ENCODE results near the gene PPARA.
A peak's percentile ranks its signal among the peaks of the same experiment; 100 is the strongest.

PPARA gene

DNA sequence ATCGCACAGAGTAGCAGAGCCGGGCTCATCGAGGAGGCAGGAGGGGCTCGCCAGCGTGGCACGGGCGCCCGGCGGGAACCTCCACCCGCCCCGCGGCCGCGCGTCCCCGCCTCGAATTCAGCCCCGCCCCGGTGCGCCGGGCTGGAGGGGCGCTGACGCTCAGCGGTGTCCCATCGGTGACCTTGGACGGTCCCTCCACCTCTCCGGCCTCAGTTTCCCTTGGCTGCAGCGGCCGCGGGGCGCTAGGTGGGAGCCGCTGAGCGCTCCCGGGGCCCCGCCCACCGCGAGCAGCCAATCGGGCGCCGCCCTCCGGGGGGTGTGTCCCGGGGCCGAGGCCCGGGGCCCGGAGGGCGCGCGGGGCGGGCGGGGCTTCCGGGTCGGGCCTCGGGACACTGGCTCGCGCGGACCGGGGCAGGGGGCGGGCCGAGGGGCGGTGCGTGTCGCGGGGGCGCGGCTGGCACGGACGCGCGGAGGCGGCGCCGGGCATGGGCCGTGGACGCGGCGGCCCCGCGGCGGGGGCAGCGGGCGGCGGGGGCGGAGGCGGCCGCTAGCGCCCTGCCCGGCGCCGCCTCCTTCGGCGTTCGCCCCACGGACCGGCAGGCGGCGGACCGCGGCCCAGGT, at the start of gene PPARA:
PPARA (plus strand) TSS at position 493 of the 621 bp plus-strand sequence. CDS start 47,858 bp downstream, outside the sequence.
- DNase-seq, result peak; percentile 52

GRCh38 chr22:46102159-46102558, 48.2 kb upstream of the PPARA start:
- DNase-seq, result no peak

- DNase-seq, result no peak
Measured at GRCh38 chr22:46102752-46103151, 47.6 kb upstream of the PPARA start.

DNA sequence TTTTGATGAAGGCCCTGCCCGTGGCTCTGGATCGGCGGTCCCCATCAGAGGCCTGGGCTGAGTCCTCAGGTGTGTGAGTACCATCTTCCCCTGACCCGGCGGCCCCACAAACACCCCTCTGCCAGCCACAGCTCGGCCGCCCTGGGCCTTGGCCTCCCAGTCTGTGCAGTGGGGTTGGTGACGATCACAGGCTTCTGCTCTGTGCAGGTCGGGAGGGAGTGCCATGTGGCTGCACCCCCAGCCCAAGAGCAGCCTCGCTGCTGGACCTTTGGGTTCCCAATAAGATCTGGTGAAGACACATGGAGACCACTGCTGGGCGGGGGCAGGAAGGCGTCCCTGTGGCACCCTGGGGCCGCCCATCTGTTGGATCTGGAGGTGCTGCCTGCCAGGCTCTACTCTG, 47.1 kb upstream of the PPARA start:
- no peak for DNase-seq

GRCh38 chr22:46103664-46104063, 46.7 kb upstream of the PPARA start:
- no peak for DNase-seq

DNA sequence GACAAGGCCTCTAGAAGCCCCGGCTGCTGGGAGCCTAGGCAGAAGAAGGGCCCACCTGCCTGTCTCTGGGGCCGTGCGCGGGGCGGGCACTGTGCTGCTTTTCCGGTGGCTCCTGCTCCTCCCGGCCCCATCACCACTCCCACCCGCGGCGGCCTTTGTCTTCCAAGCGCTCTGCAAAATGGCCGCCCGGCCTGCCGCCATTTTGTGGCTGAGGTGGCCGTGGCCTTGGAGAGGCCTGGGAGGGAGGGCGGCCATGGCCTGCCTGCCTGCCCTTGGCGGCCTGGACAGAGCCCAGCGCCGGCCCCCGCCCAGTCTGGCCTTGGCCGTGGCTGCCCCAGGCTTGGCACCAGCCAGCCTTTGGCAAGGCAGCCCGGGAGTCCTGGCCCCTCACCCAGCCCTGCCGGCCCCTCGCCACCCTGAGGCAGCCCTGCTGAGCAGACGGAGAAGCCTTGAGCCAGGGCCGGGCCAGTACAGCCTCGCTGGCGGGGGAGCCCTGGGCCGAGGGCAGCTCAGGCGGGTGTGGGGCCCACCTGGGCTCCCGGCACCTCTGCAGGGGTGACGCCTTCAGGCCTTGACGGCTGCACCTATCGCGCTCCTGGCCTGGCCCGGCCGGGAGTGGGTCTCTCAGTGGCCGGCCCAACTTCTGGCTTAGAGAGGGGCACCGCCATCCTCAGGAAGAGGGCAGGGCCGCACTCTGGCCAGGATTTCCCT, 46.0 kb upstream of the PPARA start:
- no peak for DNase-seq

DNA sequence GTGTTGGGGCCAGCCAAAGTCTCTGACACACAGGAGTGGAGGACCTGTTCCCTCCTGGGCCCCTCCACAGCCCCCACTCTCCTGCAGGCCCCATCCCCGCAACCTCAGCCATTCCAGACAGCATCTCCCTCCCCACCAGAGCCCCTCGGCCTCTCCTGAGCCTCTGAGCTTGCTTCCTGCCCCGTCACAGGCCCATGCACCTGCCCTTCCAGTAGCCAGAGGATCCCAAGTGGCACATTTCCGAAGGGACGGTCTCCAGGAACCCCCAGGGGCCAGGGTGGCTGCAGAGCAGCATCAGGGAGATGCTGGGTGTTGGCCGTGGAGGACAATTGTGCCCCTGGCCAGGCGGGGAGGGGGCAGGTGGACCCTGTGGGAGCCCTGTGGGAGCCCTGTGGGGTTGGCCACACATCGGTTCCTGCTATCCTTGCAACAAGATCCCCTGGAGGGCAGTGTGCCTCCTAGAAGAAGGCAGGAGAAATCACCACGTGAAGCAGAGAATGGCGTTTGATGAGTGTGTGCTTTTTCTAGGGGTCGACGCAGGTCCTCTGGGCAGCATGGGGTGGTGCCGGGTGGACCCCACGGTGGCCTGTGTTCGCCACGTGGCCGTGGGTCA, 45.3 kb upstream of the PPARA start:
- DNase-seq, result no peak

DNA sequence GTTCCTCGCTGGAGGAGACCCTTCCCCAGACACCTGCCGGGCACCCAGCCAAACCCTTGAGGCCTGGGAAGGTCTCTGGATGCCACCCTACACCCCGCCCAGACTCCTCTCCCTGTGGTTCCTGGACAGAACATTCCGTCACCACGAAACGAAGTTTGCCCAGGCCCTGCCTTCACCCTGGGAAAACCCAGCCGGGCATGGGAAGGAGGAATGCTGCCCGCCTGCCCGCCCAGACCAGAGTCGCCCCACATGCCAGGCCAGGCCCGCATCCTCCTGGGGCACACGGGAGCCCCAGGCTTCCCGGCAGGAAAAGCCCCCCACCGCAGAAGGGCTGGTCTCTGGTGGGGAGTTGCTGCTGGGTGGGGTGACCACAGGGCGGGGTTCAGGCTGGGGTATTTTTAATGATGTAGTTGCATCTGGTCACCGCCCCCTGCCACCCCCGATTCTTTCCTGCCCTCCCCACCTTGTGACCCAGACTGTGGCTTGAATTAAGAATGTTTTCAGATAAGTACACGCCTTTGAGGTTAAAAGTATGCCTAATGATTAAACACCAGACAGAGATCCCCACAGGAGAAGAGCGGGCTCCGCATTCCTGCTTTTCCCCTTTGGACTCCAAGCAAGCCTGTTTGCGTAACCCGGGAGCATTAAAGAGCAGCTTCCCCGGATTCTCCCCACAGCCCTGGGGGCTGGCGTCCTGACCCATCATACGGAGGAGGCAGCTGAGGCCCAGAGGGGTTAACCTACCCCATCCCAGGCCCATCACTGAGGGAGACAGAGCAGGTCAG, 44.6 kb upstream of the PPARA start:
- no peak for DNase-seq

- DNase-seq, result no peak
Measured at GRCh38 chr22:46106279-46107022, 43.9 kb upstream of the PPARA start.

- peak; percentile 6 for DNase-seq
Measured at GRCh38 chr22:46107089-46107664, 43.1 kb upstream of the PPARA start.

GRCh38 chr22:46107753-46108563, 42.4 kb upstream of the PPARA start:
- DNase-seq, result no peak

DNA sequence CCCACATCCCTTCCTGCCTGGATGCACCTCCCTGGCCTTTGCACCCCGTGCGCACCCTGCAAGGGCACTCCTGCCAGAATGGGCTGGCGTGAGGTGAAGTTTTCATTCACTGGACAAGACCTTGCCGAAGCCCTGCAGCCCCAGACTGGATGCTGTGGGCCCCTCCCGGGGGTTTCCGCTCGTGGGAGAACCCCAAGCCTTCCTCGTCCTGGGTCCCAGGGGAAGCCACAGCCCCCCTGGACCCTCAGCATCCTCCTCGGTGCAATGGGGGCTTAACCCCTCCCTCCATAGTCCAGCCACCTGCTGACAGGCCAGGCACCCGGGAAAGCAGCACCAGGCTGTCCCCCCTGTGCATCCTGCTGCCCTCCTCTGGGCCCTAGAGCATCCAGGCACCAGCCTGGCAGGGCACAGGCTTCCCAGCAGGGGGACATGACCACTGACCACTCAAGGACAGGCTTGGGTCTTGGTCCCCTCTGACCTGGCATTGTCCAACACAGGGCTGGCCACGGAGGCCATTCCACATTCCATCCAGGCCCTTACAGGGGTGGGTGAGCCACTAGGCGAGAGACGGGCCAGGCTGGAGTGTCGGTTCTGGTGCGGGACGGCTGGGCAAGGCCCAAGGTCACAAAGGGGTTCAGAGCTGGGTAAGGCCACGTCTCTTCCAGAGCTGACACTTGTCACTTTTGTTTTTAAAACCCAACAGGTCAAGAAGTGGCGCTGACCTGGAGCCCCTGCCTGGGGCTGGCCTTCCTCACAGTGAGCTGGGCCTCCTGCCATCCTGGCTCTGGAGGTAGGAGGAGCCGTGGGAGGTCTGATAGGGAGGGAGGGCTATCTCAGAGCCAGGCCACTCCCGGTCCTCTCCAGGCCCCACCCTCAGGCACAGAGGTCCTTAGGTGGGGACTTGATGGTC, 41.5 kb upstream of the PPARA start:
- no peak for DNase-seq

GRCh38 chr22:46109474-46110003, 40.8 kb upstream of the PPARA start:
- no peak for DNase-seq

- DNase-seq, result no peak
Measured at GRCh38 chr22:46110215-46110614, 40.1 kb upstream of the PPARA start.

GRCh38 chr22:46111645-46112306, 38.5 kb upstream of the PPARA start:
- DNase-seq, result no peak

- no peak for DNase-seq
Measured at GRCh38 chr22:46112405-46112804, 37.9 kb upstream of the PPARA start.

- DNase-seq, result no peak
Measured at GRCh38 chr22:46113110-46113909, 37.0 kb upstream of the PPARA start.

DNA sequence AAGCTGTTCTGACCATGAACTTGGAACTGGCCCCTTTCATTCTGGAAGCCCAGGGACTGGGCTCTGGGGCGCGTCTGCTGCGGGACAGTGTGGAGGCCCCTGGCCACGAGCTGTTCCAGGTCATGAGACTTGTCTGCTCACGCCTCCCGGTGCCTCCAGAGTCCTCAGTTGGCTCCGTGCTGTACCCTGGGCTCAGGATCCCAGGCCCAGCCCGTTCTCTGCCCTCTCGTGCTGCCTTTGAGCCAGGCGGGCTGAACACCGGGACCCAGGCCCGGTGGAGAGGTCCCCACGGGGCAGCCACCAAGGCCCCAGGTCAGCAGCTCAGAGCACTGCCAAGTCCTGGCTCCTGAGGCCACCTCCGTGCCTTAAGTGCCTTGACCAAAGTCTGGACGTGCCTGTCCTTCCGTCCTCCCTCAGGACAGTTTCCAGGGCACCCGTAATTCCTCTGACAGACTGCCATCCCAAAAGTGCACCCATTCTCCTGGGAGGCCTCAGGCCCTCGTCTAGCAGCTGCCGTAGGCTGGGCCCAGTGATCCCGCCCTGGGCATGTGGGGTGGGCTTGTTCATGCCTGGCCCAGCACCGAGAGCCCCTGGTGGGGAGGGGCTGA, 36.3 kb upstream of the PPARA start:
- DNase-seq, result no peak

Measured in NCI-H510A treated with DMSO at 0.1 percent for 48 hours (cell line).